ENCODE data around the gene PIK3C2B. TPM values are rescaled to one million over a fixed set of nuclear protein-coding genes. Genes with fewer than 3 reads are reported as not detected.
"Not testable (repeated sequence)": the region's sequence is repeated elsewhere in the genome, so short reads cannot be mapped to it uniquely, and the experiment has no call there.

The PIK3C2B gene
- polyA plus RNA-seq, 1 donor from 2014 or later: 23.7 TPM

DNA sequence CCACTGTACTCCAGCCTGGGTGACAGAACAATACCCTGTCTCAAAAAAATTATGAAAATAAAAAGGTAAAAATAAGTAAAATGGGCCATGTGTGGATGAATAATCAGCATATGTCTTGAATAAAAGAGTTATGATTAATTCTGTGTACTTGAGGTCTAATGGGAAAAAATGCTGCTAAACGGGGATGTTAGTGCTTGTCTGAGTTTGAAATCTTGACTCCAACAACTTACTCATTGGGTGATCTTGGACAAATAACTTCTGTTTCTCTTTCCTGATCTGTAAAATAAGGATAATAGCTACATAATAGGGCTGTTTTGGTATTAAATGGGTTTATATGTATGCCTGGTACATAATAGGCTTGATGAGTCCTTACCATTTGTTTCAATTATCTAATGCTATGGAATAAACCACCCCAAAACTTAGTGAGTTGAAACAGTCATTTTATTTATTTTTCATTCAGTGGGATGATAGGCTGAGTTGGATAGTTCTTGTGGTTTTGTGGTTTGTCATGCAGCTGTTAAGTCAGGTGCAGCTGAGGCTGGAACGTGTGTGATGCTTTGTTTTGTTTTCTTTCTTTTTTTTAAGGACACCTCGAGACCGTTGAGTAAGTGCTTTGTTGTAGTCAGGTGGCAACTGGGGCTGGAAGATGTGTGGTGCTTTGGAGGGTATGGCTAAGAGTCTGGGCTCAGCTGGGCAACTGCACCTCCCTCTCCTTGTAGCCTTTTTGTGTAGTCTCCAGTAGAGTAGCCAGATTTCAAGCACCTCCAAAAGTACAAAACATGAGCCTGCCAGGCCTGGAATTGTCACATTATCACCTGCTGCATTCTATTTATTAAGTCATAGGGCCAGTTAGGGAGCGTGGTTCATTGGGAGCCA, 26.5 kb upstream of the PIK3C2B start:
- no peak overlapping the region for H3K4me2 ChIP-seq (ENCODE audit: low read length)
- H3K27ac ChIP-seq (ENCODE audit: low read length): no peak overlapping the region

DNA sequence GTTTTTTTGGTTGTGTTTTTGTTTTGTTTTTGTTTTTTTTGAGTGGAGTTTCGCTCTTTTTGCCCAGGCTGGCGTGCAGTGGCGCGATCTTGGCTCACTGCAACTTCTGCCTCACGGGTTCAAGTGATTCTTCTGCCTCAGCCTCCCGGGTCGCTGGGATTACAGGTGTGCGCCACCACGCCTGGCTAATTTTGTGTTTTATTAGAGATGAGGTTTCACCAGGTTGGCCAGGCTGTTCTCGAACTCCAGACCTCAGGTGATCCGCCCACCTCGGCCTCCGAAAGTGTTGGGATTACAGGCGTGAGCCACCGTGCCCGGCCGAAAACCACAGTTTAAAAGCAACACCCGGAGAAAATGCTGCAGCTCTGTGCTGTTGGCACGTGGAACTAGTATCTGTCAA, 22.8 kb upstream of the PIK3C2B start:
- not testable (repeated sequence) for H3K27me3 ChIP-seq (ENCODE audit: insufficient read depth, low read depth, low read length); H3K9me2 ChIP-seq (ENCODE audit: insufficient read depth, low read length); H3K9me3 ChIP-seq (ENCODE audit: low read length); H3K36me3 ChIP-seq (ENCODE audit: insufficient read depth, low read length); H3K9ac ChIP-seq (ENCODE audit: low read length); H3K27ac ChIP-seq (ENCODE audit: low read length); H3F3A ChIP-seq (ENCODE audit: insufficient read depth, low read length, poor library complexity, severe bottlenecking); H2AFZ ChIP-seq (ENCODE audit: low read depth, low read length); H4K20me1 ChIP-seq (ENCODE audit: insufficient read depth)
- H3K79me2 ChIP-seq (replicated peaks; ENCODE audit: insufficient read depth, low read length): peaks cover 56% of the 10 kb centered on the region
- H3K4me2 ChIP-seq (ENCODE audit: low read length): peak overlapping the region; percentile 17
- H3K4me3 ChIP-seq (ENCODE audit: low read length): peak overlapping the region; percentile 87

More for the DNA sequence above, 26.5 kb upstream of the PIK3C2B start:
- Histone ChIP-seq H3K4me3 (ENCODE audit: low read length) (no peak overlapping the region), H3K79me2 (replicated peaks; ENCODE audit: insufficient read depth, low read length) (peaks cover 65% of the 10 kb centered on the region), H3K9me3 (ENCODE audit: low read length) (no peaks in the 10 kb centered on the region), H3K9me2 (ENCODE audit: insufficient read depth, low read length) (no peaks in the 10 kb centered on the region), H2AFZ (ENCODE audit: low read depth, low read length) (no peak overlapping the region), H3K27me3 (ENCODE audit: insufficient read depth, low read depth, low read length) (no peaks in the 10 kb centered on the region), H3K36me3 (ENCODE audit: insufficient read depth, low read length) (no peaks in the 10 kb centered on the region), H3F3A (ENCODE audit: insufficient read depth, low read length, poor library complexity, severe bottlenecking) (no peaks in the 10 kb centered on the region), H3K9ac (ENCODE audit: low read length) (no peak overlapping the region), H4K20me1 (ENCODE audit: insufficient read depth) (no peaks in the 10 kb centered on the region)
- TF ChIP-seq POLR2AphosphoS5 (IDR thresholded peaks at IDR 0.05) (no peak), SMC3 (conservative IDR thresholded peaks at IDR 0.05; ENCODE audit: poor library complexity) (no peak), RAD21 (conservative IDR thresholded peaks at IDR 0.05) (no peak), TAF1 (IDR thresholded peaks at IDR 0.05; ENCODE audit: low read depth) (no peak), MXI1 (conservative IDR thresholded peaks at IDR 0.05; ENCODE audit: poor library complexity, severe bottlenecking) (no peak), EZH2 (IDR thresholded peaks at IDR 0.05; ENCODE audit: borderline replicate concordance, insufficient read depth, low read length, poor library complexity, severe bottlenecking) (no peak)
- TF ChIP-seq, protein P1, sequence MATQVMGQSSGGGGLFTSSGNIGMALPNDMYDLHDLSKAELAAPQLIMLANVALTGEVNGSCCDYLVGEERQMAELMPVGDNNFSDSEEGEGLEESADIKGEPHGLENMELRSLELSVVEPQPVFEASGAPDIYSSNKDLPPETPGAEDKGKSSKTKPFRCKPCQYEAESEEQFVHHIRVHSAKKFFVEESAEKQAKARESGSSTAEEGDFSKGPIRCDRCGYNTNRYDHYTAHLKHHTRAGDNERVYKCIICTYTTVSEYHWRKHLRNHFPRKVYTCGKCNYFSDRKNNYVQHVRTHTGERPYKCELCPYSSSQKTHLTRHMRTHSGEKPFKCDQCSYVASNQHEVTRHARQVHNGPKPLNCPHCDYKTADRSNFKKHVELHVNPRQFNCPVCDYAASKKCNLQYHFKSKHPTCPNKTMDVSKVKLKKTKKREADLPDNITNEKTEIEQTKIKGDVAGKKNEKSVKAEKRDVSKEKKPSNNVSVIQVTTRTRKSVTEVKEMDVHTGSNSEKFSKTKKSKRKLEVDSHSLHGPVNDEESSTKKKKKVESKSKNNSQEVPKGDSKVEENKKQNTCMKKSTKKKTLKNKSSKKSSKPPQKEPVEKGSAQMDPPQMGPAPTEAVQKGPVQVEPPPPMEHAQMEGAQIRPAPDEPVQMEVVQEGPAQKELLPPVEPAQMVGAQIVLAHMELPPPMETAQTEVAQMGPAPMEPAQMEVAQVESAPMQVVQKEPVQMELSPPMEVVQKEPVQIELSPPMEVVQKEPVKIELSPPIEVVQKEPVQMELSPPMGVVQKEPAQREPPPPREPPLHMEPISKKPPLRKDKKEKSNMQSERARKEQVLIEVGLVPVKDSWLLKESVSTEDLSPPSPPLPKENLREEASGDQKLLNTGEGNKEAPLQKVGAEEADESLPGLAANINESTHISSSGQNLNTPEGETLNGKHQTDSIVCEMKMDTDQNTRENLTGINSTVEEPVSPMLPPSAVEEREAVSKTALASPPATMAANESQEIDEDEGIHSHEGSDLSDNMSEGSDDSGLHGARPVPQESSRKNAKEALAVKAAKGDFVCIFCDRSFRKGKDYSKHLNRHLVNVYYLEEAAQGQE (IDR thresholded peaks at IDR 0.05; ENCODE audit: borderline replicate concordance): no peak
- TF ChIP-seq, protein P2, sequence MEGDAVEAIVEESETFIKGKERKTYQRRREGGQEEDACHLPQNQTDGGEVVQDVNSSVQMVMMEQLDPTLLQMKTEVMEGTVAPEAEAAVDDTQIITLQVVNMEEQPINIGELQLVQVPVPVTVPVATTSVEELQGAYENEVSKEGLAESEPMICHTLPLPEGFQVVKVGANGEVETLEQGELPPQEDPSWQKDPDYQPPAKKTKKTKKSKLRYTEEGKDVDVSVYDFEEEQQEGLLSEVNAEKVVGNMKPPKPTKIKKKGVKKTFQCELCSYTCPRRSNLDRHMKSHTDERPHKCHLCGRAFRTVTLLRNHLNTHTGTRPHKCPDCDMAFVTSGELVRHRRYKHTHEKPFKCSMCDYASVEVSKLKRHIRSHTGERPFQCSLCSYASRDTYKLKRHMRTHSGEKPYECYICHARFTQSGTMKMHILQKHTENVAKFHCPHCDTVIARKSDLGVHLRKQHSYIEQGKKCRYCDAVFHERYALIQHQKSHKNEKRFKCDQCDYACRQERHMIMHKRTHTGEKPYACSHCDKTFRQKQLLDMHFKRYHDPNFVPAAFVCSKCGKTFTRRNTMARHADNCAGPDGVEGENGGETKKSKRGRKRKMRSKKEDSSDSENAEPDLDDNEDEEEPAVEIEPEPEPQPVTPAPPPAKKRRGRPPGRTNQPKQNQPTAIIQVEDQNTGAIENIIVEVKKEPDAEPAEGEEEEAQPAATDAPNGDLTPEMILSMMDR (IDR thresholded peaks at IDR 0.05; ENCODE audit: poor library complexity, severe bottlenecking): no peak

All from neural cell (in vitro differentiated cells).